GM23338 (cell line): ENCODE measurements around the gene OR52D1. TPM values are rescaled to one million over a fixed set of nuclear protein-coding genes. Genes with fewer than 3 reads are reported as not detected.

ENCODE experiments used
- ATAC-seq: fragments of 200-7000 bp; cut with Tn5 transposase; 3 replicates; pipeline ENCODE4 v1.9.1; 2020
- DNase-seq: peaks from one replicate; pipeline ENCODE4 v3.0.0-alpha.2; 2015; ENCODE audit warnings: low spot score
- H2AFZ ChIP-seq: fragments of 200-600 bp; sonication (generic); 2 replicates; pipeline ENCODE4 v1.8.0; 2016; ENCODE audit warnings: antibody characterized with exemption, mild to moderate bottlenecking, moderate library complexity
- H3F3A ChIP-seq: fragments of 200-600 bp; sonication (generic); replicated peaks from 2 replicates; pipeline ENCODE4 v1.8.0; 2017; ENCODE audit warnings: antibody characterized with exemption, mixed run types, low read depth
- H3K27ac ChIP-seq: fragments of 200-600 bp; sonication (generic); 2 replicates; pipeline ENCODE4 v1.6.1; 2016; ENCODE audit warnings: low read depth
- H3K27me3 ChIP-seq: fragments of 200-600 bp; sonication (generic); 2 replicates; pipeline ENCODE4 v1.8.0; 2016; ENCODE audit warnings: mild to moderate bottlenecking, mixed run types, moderate library complexity; ENCODE audit not compliant: insufficient read depth
- H3K36me3 ChIP-seq: fragments of 200-600 bp; sonication (generic); 2 replicates; pipeline ENCODE4 v1.8.0; 2016; ENCODE audit warnings: mild to moderate bottlenecking; ENCODE audit not compliant: insufficient read depth
- H3K4me1 ChIP-seq: fragments of 200-600 bp; sonication (generic); 2 replicates; pipeline ENCODE4 v1.8.0; 2016; ENCODE audit warnings: mild to moderate bottlenecking, moderate library complexity; ENCODE audit not compliant: insufficient read depth
- H3K4me2 ChIP-seq: fragments of 200-600 bp; sonication (generic); 2 replicates; pipeline ENCODE4 v1.7.1; 2017; ENCODE audit warnings: mixed run types
- H3K4me3 ChIP-seq: fragments of 200-600 bp; sonication (generic); 2 replicates; pipeline ENCODE4 v1.6.1; 2016; ENCODE audit warnings: mixed run types
- H3K79me2 ChIP-seq: fragments of 200-600 bp; sonication (generic); replicated peaks from 2 replicates; pipeline ENCODE4 v1.8.0; 2017; ENCODE audit warnings: mild to moderate bottlenecking; ENCODE audit not compliant: insufficient read depth
- H3K9me2 ChIP-seq: fragments of 200-600 bp; sonication (generic); 2 replicates; pipeline ENCODE4 v1.8.0; 2017; ENCODE audit not compliant: insufficient read depth
- H4K20me1 ChIP-seq: fragments of 200-600 bp; sonication (generic); replicated peaks from 2 replicates; pipeline ENCODE4 v1.8.0; 2017; ENCODE audit warnings: mild to moderate bottlenecking; ENCODE audit not compliant: insufficient read depth
- H3K27ac Mint-ChIP-seq: 2 replicates; pipeline ENCODE4 v1.8.0; 2020; ENCODE audit warnings: inconsistent platforms, mild to moderate bottlenecking, moderate library complexity, mixed read lengths
- H3K27me3 Mint-ChIP-seq: 3 replicates; pipeline ENCODE4 v1.8.0; 2022; ENCODE audit warnings: low read depth, mild to moderate bottlenecking, moderate library complexity, mixed read lengths, inconsistent platforms; ENCODE audit not compliant: insufficient read depth, poor library complexity
- H3K36me3 Mint-ChIP-seq: 3 replicates; pipeline ENCODE4 v1.8.0; 2021; ENCODE audit warnings: low read depth, mild to moderate bottlenecking, inconsistent platforms, moderate library complexity, mixed read lengths
- H3K4me1 Mint-ChIP-seq: 3 replicates; pipeline ENCODE4 v1.8.0; 2020; ENCODE audit warnings: mild to moderate bottlenecking, inconsistent platforms, mixed read lengths
- H3K4me3 Mint-ChIP-seq: 3 replicates; pipeline ENCODE4 v1.8.0; 2021; ENCODE audit warnings: moderate library complexity, mild to moderate bottlenecking, inconsistent platforms, mixed read lengths
- H3K9me3 Mint-ChIP-seq: 3 replicates; pipeline ENCODE4 v1.8.0; 2020; ENCODE audit warnings: moderate library complexity, mild to moderate bottlenecking, inconsistent platforms, mixed read lengths
- CREB1 ChIP-seq: fragments of 250-450 bp; sonication (Bioruptor Pico); IDR thresholded peaks from 2 replicates; pipeline ENCODE4 v1.5.0; 2020; ENCODE audit warnings: low read depth, mild to moderate bottlenecking, moderate library complexity
- CTCF ChIP-seq, 2 experiments: fragments of 200-600 bp in 1 of 2; sonication (generic) in 1 of 2; conservative IDR thresholded peaks; 2 replicates each; pipeline versions ENCODE4 v1.5.1 to v1.6.1; 2016 to 2017; ENCODE audit warnings: antibody characterized with exemption in 2 of 2, low read depth in 2 of 2, mild to moderate bottlenecking in 2 of 2, moderate library complexity in 1 of 2
- ETS1 ChIP-seq: IDR thresholded peaks from 2 replicates; pipeline ENCODE4 v1.6.1; 2016; ENCODE audit warnings: antibody characterized with exemption
- EZH2 ChIP-seq: fragments of 200-600 bp; sonication (generic); IDR thresholded peaks from one replicate; pipeline ENCODE4 v1.8.0; 2017; ENCODE audit warnings: antibody characterized with exemption, mild to moderate bottlenecking, low read depth; ENCODE audit not compliant: unreplicated experiment
- EZH2phosphoT487 ChIP-seq: fragments of 200-600 bp; sonication (generic); IDR thresholded peaks from one replicate; pipeline ENCODE4 v1.8.1; 2018; ENCODE audit warnings: antibody characterized with exemption; ENCODE audit not compliant: unreplicated experiment
- JUNB ChIP-seq: IDR thresholded peaks from one replicate; pipeline ENCODE4 v1.6.1; 2016; ENCODE audit warnings: antibody characterized with exemption; ENCODE audit not compliant: unreplicated experiment
- NANOG ChIP-seq: IDR thresholded peaks from 2 replicates; pipeline ENCODE4 v1.6.1; 2016; ENCODE audit warnings: antibody characterized with exemption, borderline replicate concordance
- POLR2AphosphoS5 ChIP-seq: IDR thresholded peaks from 2 replicates; pipeline ENCODE4 v1.6.1; 2016; ENCODE audit warnings: antibody characterized with exemption, low read depth
- REST ChIP-seq: IDR thresholded peaks from one replicate; pipeline ENCODE4 v1.6.1; 2018; ENCODE audit warnings: antibody characterized with exemption; ENCODE audit not compliant: unreplicated experiment
- STAT1 ChIP-seq: IDR thresholded peaks from one replicate; pipeline ENCODE4 v1.6.1; 2016; ENCODE audit warnings: antibody characterized with exemption; ENCODE audit not compliant: unreplicated experiment
- ZNF114 ChIP-seq: fragments of 250-450 bp; sonication (Bioruptor Pico); IDR thresholded peaks from 2 replicates; pipeline ENCODE4 v1.5.0; 2020; ENCODE audit warnings: mild to moderate bottlenecking, moderate library complexity
- ZNF331 ChIP-seq: fragments of 250-450 bp; sonication (Bioruptor Pico); IDR thresholded peaks from 2 replicates; pipeline ENCODE4 v1.5.0; 2020; ENCODE audit warnings: low read depth, mild to moderate bottlenecking, moderate library complexity
- ZNF462 ChIP-seq: fragments of 250-450 bp; sonication (Bioruptor Pico); IDR thresholded peaks from 2 replicates; pipeline ENCODE4 v1.5.0; 2020; ENCODE audit warnings: mild to moderate bottlenecking, moderate library complexity
- polyA plus RNA-seq: library from polyadenylated mRNA; unstranded; fragments of >200 nt; fragmentation: Nextera tagmentation; extraction: Ambion mirVana; gene quantifications from 2 replicates; pipeline ENCODE4 v1.2.1, GENCODE V29; 2016
- total RNA-seq: library from RNA; depleted of rRNA; stranded (reverse); fragments of >200 nt; shearing (Covaris generic); gene quantifications from 2 replicates; pipeline ENCODE4 v1.2.3, GENCODE V29; 2014

OR52D1 gene
- total and polyA plus RNA-seq, 2 experiments from 2014 or later, result not detected

GRCh38 chr11:5509803-5510202 is 21.3 kb downstream of the OR52D1 start, which contains the start of gene UBQLN3:
Gene UBQLN3, minus strand, starts transcription at chr11:5509957. Its CDS starts 399 bp downstream, at chr11:5509558.
- no peak within 1 kb of the TSS for H2AFZ ChIP-seq
- H3K4me3 Mint-ChIP-seq, result no peak within 1 kb of the TSS
- no peaks in the 10 kb centered on the region for H3K27me3 ChIP-seq
- no peaks in the 10 kb centered on the region for H4K20me1 ChIP-seq
- H3F3A ChIP-seq, result no peaks in the 10 kb centered on the region
- peaks cover 6% of the 10 kb centered on the region for H3K27me3 Mint-ChIP-seq
- H3K9me3 Mint-ChIP-seq, result no peaks in the 10 kb centered on the region
- no peaks in the 10 kb centered on the region for H3K79me2 ChIP-seq
- no peaks in the 10 kb centered on the region; the same call in 1 of the 2 replicates for H3K9me2 ChIP-seq
- H3K4me1 Mint-ChIP-seq, result peaks cover 7% of the 10 kb centered on the region
- TF ChIP-seq ETS1 (no peak), ZNF114 (CRISPR knock-in tag) (no peak), EZH2phosphoT487 (no peak), ZNF462 (CRISPR knock-in tag) (no peak), REST (no peak), NANOG (no peak), STAT1 (no peak), EZH2 (no peak), JUNB (no peak), ZNF331 (no peak), CTCF (conservative IDR thresholded peaks at IDR 0.05; ENCODE audit: low read depth in 2 of 2) (no peak), POLR2AphosphoS5 (no peak), CREB1 (CRISPR knock-in tag) (no peak)
- H3K27ac Mint-ChIP-seq, result no peak within 1 kb of the TSS
- ATAC-seq (no peak), DNase-seq (no peak)
- no peak within 1 kb of the TSS for H3K4me2 ChIP-seq
- no peak within 1 kb of the TSS for H3K4me3 ChIP-seq
- no peak within 1 kb of the TSS for H3K27ac ChIP-seq
- no peaks in the 10 kb centered on the region for H3K36me3 Mint-ChIP-seq
- H3K36me3 ChIP-seq, result no peaks in the 10 kb centered on the region
- no peaks in the 10 kb centered on the region for H3K4me1 ChIP-seq
